Activated CD4-positive, alpha-beta T cell treated with anti-CD3 and anti-CD28 coated beads, Interleukin-2, amount 50 U/mL, for 1 hour (primary cell): ENCODE data around the gene SFTPA1.
"Not testable (repeated sequence)": the region's sequence is repeated elsewhere in the genome, so short reads cannot be mapped to it uniquely, and the experiment has no call there.

Source experiments
- DNase-seq: peaks from one replicate; pipeline ENCODE4 v3.0.0-alpha.2; 2020

Gene SFTPA1

GRCh38 chr10:79610601-79611191 is at the start of gene SFTPA1:
Gene SFTPA1 (plus strand): TSS chr10:79610939. CDS start chr10:79611826, 887 bp downstream.
- DNase-seq, result no peak

GRCh38 chr10:79561257-79561656 is 49.5 kb upstream of the SFTPA1 start:
- no peak for DNase-seq

- DNase-seq, result peak; percentile 62
These were observed 48.5 kb upstream of the SFTPA1 start for GRCh38 chr10:79562135-79562756.

GRCh38 chr10:79563426-79563825 is 47.3 kb upstream of the SFTPA1 start:
- DNase-seq, result no peak

GRCh38 chr10:79570624-79571023 is 40.1 kb upstream of the SFTPA1 start:
- DNase-seq, result not testable (repeated sequence)

- DNase-seq, result no peak
These were observed 31.4 kb upstream of the SFTPA1 start for GRCh38 chr10:79579361-79579760.

GRCh38 chr10:79581044-79581443 is 29.7 kb upstream of the SFTPA1 start:
- DNase-seq, result no peak

GRCh38 chr10:79582096-79582495 is 28.6 kb upstream of the SFTPA1 start:
- DNase-seq, result no peak

GRCh38 chr10:79582954-79583353 is 27.8 kb upstream of the SFTPA1 start:
- not testable (repeated sequence) for DNase-seq

GRCh38 chr10:79583488-79584024 is 27.2 kb upstream of the SFTPA1 start:
- no peak for DNase-seq

GRCh38 chr10:79585870-79586527 is 24.7 kb upstream of the SFTPA1 start:
- DNase-seq, result no peak

- no peak for DNase-seq
These were observed 23.8 kb upstream of the SFTPA1 start for GRCh38 chr10:79586933-79587332.

GRCh38 chr10:79588800-79589199 is 21.9 kb upstream of the SFTPA1 start:
- no peak for DNase-seq

- no peak for DNase-seq
These were observed 17.4 kb upstream of the SFTPA1 start for GRCh38 chr10:79593377-79593776.

GRCh38 chr10:79594565-79594964 is 16.2 kb upstream of the SFTPA1 start:
- DNase-seq, result not testable (repeated sequence)

- no peak for DNase-seq
These were observed 15.2 kb upstream of the SFTPA1 start for GRCh38 chr10:79595510-79595909.

- not testable (repeated sequence) for DNase-seq
These were observed 11.1 kb upstream of the SFTPA1 start for GRCh38 chr10:79599644-79600043.

- DNase-seq, result no peak
These were observed 8.8 kb upstream of the SFTPA1 start for GRCh38 chr10:79601939-79602338.

GRCh38 chr10:79602953-79603352 is 7.8 kb upstream of the SFTPA1 start:
- DNase-seq, result no peak

GRCh38 chr10:79604294-79604693 is 6.4 kb upstream of the SFTPA1 start:
- no peak for DNase-seq

- DNase-seq, result no peak
These were observed 5.4 kb upstream of the SFTPA1 start for GRCh38 chr10:79605308-79605707.

- peak; percentile 30 for DNase-seq
These were observed 2.0 kb upstream of the SFTPA1 start for GRCh38 chr10:79608505-79609375.
